DMS 273 (cell line): Measurements from ENCODE around the gene ZNF506.
A peak's percentile ranks its signal among the peaks of the same experiment; 100 is the strongest.
"Not testable (repeated sequence)": the region's sequence is repeated elsewhere in the genome, so short reads cannot be mapped to it uniquely, and the experiment has no call there.

Experiments used
- DNase-seq: peaks from one replicate; lab custom pipeline; 2025; ENCODE audit not compliant: unreplicated experiment; lab: John Stamatoyannopoulos, UW

ZNF506 gene

GRCh38 chr19:19821366-19821951 lies at the start of gene ZNF506:
TSS of gene ZNF506 (minus strand) at chr19:19821750. CDS start at chr19:19821603, 147 bp downstream.
- peak; percentile 99 for DNase-seq

- not testable (repeated sequence) for DNase-seq
Measured at GRCh38 chr19:19870086-19870485, 48.5 kb upstream of the ZNF506 start.

DNA sequence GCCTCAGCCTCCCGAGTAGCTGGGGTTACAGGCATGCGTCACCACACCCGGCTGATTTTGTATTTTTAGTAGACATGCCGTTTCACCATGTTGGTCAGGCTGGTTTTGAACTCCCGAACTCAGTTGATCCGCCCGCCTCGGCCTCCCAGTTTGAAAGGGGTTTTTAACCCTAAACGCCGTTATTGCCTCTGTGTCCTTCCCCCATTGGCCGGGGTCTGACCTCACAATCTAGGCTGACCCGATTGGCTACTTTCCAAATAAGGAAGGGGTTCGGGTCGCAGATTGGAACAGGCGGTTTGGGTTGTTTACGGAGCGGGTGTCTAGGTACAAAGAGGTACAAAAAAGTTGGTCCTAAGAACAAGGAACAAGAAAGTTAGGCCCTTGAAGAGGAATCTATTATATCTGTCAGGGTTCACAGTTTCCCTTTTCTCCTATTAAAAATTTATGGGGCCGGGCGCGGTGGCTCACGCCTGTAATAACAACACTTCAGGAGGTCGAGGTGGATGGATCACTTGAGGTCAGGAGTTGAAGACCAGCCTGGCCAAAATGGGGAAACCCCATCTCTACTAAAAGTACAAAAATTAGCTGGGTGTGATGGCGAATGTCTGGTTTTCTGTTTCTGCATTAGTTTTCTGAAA lies 45.2 kb upstream of the ZNF506 start:
- peak; percentile 61 for DNase-seq

- DNase-seq, result peak; percentile 99
Measured at GRCh38 chr19:19865750-19866610, 44.4 kb upstream of the ZNF506 start, which contains the start of gene ZNF253. TSS of gene ZNF253 (plus strand) at chr19:19865882. CDS start at chr19:19865997, 115 bp downstream.

DNA sequence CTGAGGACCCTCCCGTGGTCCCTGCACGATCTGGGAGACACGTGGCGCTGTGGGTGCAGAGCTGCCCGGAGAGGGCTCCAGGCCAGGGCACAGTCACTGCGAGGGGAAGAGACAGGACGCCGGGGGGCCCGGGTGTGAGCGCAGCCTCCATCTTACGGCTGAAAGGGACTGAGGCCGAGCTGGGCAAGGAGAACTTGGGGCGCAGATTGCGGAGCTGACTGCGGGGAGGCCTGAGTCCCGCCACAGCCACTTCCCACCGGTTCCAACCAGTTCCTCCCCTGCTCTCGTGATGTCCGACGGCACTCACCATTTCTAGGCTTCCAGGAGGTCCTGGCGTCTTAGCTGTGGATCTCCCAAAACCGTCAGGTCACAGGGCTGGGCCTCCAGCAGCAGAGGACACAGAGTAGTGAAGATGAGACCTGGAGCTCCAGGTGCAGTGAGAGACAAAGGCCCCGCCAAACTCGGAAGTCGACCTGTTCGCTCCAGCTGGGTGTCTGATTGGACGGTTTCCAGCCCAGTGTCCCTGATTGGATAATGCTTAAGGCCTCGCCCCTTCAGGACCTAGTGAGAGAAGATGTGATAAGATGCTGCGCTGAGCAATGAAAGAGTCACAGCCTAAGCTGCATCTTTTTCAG lies 39.3 kb upstream of the ZNF506 start:
- DNase-seq, result no peak

GRCh38 chr19:19858751-19859150 lies 37.2 kb upstream of the ZNF506 start:
- no peak for DNase-seq

DNA sequence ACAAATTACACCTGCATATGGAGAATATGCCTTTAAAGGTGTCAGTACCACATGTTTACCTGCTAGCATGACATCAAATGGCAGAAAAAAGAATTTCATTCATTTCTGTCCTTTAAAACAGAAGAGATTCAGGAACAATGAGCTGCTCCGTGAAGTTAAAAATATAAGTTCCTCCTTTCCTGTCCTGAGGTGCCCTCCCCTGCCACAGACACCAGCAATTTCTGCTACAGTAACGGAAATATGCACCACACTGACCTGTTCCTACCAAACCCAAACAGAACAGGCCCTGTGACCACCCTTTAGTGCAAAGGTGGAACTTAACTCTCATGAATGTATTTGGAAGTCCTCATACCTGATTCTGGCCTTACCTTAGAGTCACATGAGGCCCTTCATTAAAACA lies 30.2 kb upstream of the ZNF506 start:
- not testable (repeated sequence) for DNase-seq

DNA sequence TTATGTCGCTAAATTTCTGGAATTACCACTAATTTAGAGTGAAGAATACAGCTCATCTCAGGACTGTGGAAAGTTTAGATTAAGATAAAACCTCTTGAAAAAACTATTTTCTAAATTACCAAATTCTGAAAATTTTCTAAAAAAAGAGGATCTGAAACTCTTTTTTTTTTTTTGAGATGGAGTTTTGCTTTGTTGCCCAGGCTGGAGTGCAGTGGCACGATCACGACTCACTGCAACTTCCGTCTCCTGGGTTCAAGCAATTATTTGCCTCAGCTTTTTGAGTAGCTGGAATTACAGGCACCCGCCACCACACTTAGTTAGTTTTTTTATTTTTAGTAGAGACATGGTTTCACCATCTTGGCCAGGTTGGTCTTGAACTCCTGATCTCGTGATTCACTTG lies 27.5 kb upstream of the ZNF506 start:
- no peak for DNase-seq

DNA sequence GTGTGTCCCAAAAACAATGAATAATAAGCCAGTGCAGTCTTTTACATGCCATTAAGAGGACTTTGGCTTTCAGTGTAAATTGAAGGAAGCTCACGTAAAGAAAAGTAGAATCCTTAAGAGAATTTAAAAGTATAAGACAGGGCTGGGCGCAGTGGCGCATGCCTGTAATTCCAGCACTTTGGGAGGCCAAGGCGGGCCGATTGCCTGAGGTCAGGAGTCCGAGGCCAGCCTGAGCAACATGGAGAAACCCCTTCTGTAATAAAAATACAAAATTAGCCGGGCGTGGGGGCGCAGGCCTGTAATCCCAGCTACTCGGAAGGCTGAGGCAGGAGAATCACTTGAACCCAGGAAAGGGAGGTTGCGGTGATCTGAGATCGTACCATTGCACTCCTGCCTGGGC lies 26.2 kb upstream of the ZNF506 start:
- no peak for DNase-seq

DNA sequence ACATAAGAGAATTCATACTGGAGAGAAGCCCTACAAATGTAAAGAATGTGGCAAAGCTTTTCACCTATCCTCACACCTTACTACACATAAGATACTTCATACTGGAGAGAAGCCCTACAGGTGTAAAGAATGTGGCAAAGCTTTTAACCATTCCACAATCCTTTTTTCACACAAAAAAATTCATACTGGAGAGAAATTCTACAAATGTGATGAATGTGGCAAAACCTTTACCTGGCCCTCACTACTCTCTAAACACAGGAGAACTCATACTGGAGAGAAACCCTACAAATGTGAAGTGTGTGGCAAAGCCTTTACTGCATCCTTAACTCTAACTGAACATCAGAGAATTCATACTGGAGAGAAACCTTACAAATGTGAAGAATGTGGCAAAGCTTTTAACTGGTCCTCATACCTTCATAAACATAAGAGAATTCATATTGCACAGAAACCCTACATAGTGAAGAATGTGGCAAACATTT lies 14.0 kb upstream of the ZNF506 start:
- DNase-seq, result no peak

DNA sequence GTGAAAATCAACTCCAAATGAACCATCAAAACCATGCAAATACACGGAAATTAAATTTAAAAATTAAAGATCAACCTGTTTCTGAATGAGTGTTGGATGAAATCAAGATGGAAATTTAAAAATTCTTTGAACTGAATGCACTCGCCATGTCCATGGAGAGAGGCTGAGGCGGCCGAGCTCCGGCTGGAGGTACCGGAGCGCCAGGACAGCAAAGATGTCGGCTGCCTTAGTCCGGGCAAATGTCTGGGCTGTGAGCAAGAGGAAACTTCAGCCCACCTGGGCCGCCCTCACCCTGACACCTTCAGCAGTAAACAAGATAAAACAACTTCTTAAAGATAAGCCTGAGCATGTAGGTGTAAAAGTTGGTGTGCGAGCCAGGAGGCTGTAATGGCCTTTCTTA lies 5.3 kb upstream of the ZNF506 start:
- no peak for DNase-seq

DNA sequence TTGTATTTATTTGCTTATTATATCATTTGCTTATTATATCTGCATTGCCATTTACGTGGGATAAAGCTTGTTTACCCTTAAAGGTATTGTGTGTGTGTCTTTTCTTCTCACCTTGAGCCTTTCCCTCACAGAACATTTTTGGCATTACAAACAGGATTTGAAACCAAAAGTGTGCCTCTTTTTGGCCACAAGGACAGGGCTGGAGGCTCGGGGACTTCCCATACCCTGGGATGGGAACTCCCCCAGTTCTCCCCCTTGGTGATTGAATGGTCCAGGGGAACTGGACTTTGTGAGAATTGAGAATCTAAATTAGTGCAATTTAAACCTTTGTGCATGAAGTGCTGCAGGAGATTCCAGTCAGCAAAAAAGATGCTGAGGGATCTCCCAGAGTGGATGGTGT lies 2.4 kb upstream of the ZNF506 start:
- no peak for DNase-seq

- DNase-seq, result peak; percentile 47
Measured at GRCh38 chr19:19821976-19822375, 426 bp upstream of the ZNF506 start.

DNA sequence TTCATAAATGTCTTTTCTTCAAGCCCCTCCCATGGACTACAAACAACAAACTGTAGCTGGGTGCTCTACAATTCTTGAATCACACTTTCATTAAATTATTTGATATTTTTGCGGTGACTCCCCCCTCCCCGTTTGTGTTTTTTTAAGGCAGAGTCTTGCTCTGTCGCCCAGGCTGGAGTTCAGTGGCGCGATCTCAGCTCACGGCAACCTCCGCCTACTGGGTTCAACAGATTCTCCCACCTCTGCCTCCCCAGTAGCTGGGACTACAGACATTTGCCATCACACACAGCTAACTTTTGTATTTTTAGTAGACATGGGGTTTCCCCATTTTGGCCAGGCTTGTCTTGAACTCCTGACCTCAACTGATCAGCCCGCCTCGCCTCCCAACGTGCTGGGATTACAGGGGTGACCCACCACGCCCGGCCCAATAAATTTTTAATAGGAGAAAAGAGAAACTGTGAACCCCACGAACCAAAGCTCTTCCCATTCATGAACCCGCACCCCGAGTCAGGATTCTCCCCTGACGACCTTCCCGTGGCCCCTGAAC lies 703 bp downstream of the ZNF506 start:
- no peak for DNase-seq

GRCh38 chr19:19817357-19817756 lies 4.2 kb downstream of the ZNF506 start:
- DNase-seq, result no peak

GRCh38 chr19:19816679-19817078 lies 4.9 kb downstream of the ZNF506 start:
- DNase-seq, result no peak

GRCh38 chr19:19811999-19812398 lies 9.6 kb downstream of the ZNF506 start:
- not testable (repeated sequence) for DNase-seq

DNA sequence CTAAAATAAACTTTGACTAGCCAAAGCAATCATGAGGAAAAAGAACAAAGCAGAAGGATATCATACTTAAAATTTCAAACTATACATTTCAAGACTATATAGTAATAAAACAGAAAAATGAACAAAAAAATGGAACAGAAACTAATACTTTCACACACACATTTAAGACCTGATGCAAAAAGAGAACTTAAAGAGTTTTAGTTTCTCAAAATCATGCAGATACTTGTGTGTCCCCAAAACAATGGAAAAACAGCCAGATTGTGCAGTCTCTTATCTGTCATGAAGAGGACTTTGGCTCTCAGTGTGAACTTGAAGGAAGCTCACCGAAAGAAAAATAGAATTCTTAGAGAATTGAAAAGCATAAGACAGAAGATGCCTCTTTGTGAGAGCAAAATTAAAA lies 16.1 kb downstream of the ZNF506 start:
- DNase-seq, result no peak

DNA sequence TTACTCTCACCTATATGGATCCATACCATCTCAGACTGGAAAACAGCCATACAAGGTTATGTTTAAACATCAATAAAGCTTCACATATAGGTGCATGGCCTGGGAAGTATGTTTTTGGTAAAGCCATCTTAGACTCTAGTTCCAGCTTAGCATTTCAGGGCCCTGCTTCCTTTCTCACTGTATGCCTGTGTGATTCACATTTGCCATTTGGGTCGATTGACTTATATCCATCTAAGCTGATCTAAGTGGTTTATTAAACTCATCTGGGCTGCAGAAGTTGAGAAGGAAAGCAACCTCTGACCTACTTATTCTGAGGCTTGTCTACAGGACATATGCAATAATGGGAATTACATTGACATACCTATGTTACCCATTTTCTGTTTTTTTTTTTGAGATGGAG lies 33.5 kb downstream of the ZNF506 start:
- DNase-seq, result no peak

DNA sequence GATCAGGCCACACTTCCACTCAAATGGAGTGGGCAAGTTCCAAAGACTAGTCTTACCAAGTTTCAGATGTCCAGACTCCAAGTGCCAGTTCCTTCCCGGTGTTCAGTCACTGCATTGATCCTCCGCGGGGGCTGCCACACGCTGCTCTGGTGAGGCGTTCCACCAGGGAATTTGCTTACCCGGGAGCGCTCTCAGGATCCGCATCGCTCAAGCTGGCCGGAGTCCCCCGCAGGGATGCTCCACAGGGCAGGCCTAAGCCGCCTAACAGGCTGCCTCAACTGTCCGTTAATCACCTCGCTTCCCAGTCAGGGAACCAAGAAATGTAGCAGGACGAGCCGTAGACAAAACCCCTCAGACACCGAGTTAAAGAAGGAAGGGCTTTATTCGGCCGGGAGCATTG lies 36.1 kb downstream of the ZNF506 start:
- not testable (repeated sequence) for DNase-seq

DNA sequence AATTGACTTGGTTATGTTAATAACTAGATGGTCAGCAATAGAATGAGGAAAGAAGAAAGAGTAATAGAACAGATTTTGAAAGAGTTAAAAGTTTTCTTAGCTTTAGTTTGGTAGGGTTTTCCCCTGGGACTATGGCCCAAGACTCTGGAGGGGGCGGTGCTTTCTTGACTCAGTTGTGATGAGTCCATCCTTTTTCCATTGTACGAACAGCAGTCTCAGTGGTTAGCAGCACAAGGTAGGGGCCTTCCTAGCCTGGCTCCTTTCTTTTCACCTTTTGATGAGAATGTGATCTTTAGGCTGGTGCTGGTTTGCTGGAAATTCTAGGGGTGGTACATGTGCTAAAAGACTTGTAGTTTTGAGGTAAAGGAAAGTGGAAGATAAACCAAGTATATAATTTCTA lies 38.8 kb downstream of the ZNF506 start:
- no peak for DNase-seq
